ENCODE data around the gene GNA12.

- TF ChIP-seq POLR2A (IDR thresholded peaks at IDR 0.05) (no peak), CTCF (IDR thresholded peaks at IDR 0.05) (no peak)
Observed at GRCh38 chr7:2700141-2700850, 143.8 kb downstream of the GNA12 start.

All from thyroid gland (tissue), 4 donors.